Esophagus muscularis mucosa (tissue), 3 donors: Measurements from ENCODE around the gene KMT2E.

Experiments
- POLR2A ChIP-seq: fragments of 450-650 bp; IDR thresholded peaks from one replicate; pipeline ENCODE4 v1.6.1; 2017; ENCODE audit warnings: antibody characterized with exemption, moderate library complexity, mild to moderate bottlenecking, low read depth
- TF ChIP-seq, protein P1 (sequence below), 3 experiments: fragments of 200-600 bp in 2 of 3; fragments of 450-650 bp in 1 of 3; sonication (generic) in 2 of 3; IDR thresholded peaks; one replicate each; pipeline ENCODE4 v1.5.1; 2017 to 2019; ENCODE audit warnings: antibody characterized with exemption in 3 of 3, mild to moderate bottlenecking in 2 of 3, moderate library complexity in 1 of 3

DNA sequence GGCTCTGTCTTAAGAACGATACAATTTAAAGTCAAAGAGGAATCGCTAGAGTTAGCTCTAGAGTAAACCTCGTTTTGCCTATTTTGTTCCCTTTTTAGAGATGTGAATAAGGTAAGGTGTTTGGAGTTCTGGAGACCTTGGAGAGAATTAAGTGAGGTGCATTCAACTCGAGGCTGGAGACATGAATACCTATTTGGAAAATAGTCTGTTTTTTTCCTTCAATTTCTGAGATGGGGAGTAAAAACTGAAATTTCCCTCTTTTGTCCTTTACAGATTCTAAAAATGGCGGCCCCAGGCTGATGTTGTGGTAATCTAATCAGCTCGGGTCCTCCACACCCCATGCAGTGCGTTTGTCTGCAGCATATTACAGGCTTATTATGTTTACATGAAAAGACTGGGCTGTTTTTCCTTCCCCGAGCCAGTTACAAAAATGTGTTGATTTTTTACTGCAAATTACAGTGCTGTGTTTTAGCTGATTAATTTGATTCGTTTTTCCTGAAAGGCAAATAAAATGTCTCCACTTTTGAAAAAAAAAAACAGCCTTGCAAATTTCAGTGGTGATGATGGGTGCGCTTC is 1.5 kb downstream of the KMT2E start:
- TF ChIP-seq, protein P1, sequence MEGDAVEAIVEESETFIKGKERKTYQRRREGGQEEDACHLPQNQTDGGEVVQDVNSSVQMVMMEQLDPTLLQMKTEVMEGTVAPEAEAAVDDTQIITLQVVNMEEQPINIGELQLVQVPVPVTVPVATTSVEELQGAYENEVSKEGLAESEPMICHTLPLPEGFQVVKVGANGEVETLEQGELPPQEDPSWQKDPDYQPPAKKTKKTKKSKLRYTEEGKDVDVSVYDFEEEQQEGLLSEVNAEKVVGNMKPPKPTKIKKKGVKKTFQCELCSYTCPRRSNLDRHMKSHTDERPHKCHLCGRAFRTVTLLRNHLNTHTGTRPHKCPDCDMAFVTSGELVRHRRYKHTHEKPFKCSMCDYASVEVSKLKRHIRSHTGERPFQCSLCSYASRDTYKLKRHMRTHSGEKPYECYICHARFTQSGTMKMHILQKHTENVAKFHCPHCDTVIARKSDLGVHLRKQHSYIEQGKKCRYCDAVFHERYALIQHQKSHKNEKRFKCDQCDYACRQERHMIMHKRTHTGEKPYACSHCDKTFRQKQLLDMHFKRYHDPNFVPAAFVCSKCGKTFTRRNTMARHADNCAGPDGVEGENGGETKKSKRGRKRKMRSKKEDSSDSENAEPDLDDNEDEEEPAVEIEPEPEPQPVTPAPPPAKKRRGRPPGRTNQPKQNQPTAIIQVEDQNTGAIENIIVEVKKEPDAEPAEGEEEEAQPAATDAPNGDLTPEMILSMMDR (IDR thresholded peaks at IDR 0.05): no peak
- TF ChIP-seq POLR2A: no peak
